ENCODE data around the gene SSH2. TPM values are rescaled to one million over a fixed set of nuclear protein-coding genes. Genes with fewer than 3 reads are reported as not detected.

The SSH2 gene
- total RNA-seq, 2 experiments from 2014 or later: 37.5 to 43.5 TPM

GRCh38 chr17:29595107-29595942 lies 334.7 kb downstream of the SSH2 start:
- TF ChIP-seq, protein P1, sequence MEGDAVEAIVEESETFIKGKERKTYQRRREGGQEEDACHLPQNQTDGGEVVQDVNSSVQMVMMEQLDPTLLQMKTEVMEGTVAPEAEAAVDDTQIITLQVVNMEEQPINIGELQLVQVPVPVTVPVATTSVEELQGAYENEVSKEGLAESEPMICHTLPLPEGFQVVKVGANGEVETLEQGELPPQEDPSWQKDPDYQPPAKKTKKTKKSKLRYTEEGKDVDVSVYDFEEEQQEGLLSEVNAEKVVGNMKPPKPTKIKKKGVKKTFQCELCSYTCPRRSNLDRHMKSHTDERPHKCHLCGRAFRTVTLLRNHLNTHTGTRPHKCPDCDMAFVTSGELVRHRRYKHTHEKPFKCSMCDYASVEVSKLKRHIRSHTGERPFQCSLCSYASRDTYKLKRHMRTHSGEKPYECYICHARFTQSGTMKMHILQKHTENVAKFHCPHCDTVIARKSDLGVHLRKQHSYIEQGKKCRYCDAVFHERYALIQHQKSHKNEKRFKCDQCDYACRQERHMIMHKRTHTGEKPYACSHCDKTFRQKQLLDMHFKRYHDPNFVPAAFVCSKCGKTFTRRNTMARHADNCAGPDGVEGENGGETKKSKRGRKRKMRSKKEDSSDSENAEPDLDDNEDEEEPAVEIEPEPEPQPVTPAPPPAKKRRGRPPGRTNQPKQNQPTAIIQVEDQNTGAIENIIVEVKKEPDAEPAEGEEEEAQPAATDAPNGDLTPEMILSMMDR (IDR thresholded peaks at IDR 0.05): no peak
- Mint-ChIP-seq H3K27ac (no peak overlapping the region), H3K9me3 (no peaks in the 10 kb centered on the region), H3K4me3 (peak overlapping the region; percentile 77), H3K27me3 (no peaks in the 10 kb centered on the region), H3K36me3 (ENCODE audit: low read depth) (no peaks in the 10 kb centered on the region), H3K4me1 (ENCODE audit: low read depth) (peaks cover 34% of the 10 kb centered on the region)
- ChIA-PET POLR2A (interaction anchor here (1.3 to 1.5 kb wide), 2 partner anchors 10 to 22 kb away, joined by 4 read pairs; no protein-coding TSS in a partner anchor), CTCF (interaction anchor here (1.1 to 5.1 kb wide), 4 partner anchors 12 to 25 kb away, joined by 3 to 124 read pairs (median 92); partner anchors contain the start of genes ABHD15 and TP53I13)
- DNase-seq: no peak
- intact Hi-C loops (cut with micrococcal nuclease): no loop called here
- ATAC-seq: no peak

GRCh38 chr17:29594519-29595090 lies 335.4 kb downstream of the SSH2 start:
- intact Hi-C loops (cut with micrococcal nuclease): no loop called here

GRCh38 chr17:29593591-29594518 lies 336.2 kb downstream of the SSH2 start:
- no peaks in the 10 kb centered on the region for H3K9me3 Mint-ChIP-seq
- H3K27ac Mint-ChIP-seq: no peak overlapping the region
- no peak for ATAC-seq
- H3K27me3 Mint-ChIP-seq: no peaks in the 10 kb centered on the region
- DNase-seq: peak; percentile 67
- ChIA-PET POLR2A (interaction anchor here (0.8 to 1.5 kb wide), 6 partner anchors 12 to 25 kb away, joined by 3 to 5 read pairs (median 4); partner anchors contain the start of gene TP53I13), CTCF (interaction anchor here (0.6 to 5.1 kb wide), 9 partner anchors 8 to 336 kb away, joined by 3 to 124 read pairs (median 3); partner anchors contain the start of genes ABHD15, SSH2 and TP53I13)
- intact Hi-C loops (cut with micrococcal nuclease): no loop called here
- TF ChIP-seq, protein P1 (IDR thresholded peaks at IDR 0.05): peak; percentile 37
- peak overlapping the region; percentile 77 for H3K4me3 Mint-ChIP-seq
- peaks cover 38% of the 10 kb centered on the region for H3K4me1 Mint-ChIP-seq (ENCODE audit: low read depth)
- no peaks in the 10 kb centered on the region for H3K36me3 Mint-ChIP-seq (ENCODE audit: low read depth)

More at GRCh38 chr17:29594519-29595090, 335.4 kb downstream of the SSH2 start:
- DNase-seq: no peak
- Mint-ChIP-seq H3K4me3 (peak overlapping the region; percentile 77), H3K4me1 (ENCODE audit: low read depth) (peaks cover 38% of the 10 kb centered on the region), H3K27me3 (no peaks in the 10 kb centered on the region), H3K36me3 (ENCODE audit: low read depth) (no peaks in the 10 kb centered on the region), H3K9me3 (no peaks in the 10 kb centered on the region), H3K27ac (no peak overlapping the region)
- POLR2A ChIA-PET: interaction anchor here (0.8 to 1.5 kb wide), 6 partner anchors 11 to 26 kb away, joined by 3 to 5 read pairs (median 4); partner anchors contain the start of gene TP53I13
- TF ChIP-seq, protein P1 (IDR thresholded peaks at IDR 0.05): no peak
- ATAC-seq: no peak
- CTCF ChIA-PET: interaction anchor here (0.6 to 5.1 kb wide), 8 partner anchors 8 to 335 kb away, joined by 3 to 124 read pairs (median 16); partner anchors contain the start of genes ABHD15, SSH2 and TP53I13

DNA sequence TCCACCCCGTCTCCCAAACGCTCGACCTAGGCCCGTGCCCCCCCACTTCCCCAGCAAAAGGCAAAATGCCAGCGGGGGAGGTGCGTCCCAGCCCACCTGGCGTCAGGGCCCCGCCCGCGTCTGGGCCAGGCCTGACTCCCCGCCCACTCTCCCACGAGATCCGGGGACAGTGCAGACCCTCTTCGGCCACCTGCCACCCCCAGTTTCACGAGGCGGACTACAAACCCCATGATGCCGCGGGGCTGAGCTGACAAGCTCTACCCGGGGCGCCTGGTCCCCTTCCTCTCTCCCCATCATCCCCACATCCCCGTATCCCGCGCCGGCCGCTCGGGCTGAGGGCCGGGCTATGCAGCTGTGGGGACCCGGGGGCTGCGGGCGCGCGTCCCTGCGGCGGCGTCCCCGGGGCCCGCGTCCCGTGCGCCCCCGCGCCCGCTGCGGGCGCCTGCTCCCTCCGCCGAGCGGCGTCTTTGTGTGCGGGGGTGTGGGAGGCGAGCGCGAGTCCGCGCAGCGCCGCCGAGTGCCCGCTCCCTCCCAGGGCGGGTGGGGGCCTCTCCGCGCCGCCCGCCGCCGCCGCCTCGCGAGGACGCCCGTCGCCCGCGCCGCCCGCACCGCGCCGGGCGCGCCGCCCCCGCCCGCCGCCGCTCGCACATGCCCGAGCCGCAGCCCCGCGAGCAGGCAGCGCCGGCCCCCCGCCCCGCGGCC lies 337.0 kb downstream of the SSH2 start, which contains the start of gene ANKRD13B:
TSS of gene ANKRD13B (plus strand) at position 283 of the 702 bp plus-strand sequence. CDS start 490 bp downstream, outside the sequence.
- intact Hi-C loops (cut with micrococcal nuclease): no loop called here
- peaks cover 41% of the 10 kb centered on the region for H3K4me1 Mint-ChIP-seq (ENCODE audit: low read depth)
- no peaks in the 10 kb centered on the region for H3K27me3 Mint-ChIP-seq
- peak; percentile 72 for DNase-seq
- TF ChIP-seq, protein P1 (IDR thresholded peaks at IDR 0.05): no peak
- H3K9me3 Mint-ChIP-seq: no peaks in the 10 kb centered on the region
- ChIA-PET POLR2A (interaction anchor here (0.7 to 3.0 kb wide), 5 partner anchors 12 to 26 kb away, joined by 3 to 32 read pairs (median 4); partner anchors contain the start of gene ABHD15), CTCF (interaction anchor here (0.8 to 5.1 kb wide), 12 partner anchors 9 to 338 kb away, joined by 3 to 124 read pairs (median 6); partner anchors contain the start of genes ABHD15, SSH2 and TP53I13)
- peak within 1 kb of the TSS; percentile 84 for H3K4me3 Mint-ChIP-seq
- H3K36me3 Mint-ChIP-seq (ENCODE audit: low read depth): no peaks in the 10 kb centered on the region
- no peak within 1 kb of the TSS for H3K27ac Mint-ChIP-seq
- no peak for ATAC-seq
